ENCODE results near the gene NR2C2.

Gene NR2C2

DNA sequence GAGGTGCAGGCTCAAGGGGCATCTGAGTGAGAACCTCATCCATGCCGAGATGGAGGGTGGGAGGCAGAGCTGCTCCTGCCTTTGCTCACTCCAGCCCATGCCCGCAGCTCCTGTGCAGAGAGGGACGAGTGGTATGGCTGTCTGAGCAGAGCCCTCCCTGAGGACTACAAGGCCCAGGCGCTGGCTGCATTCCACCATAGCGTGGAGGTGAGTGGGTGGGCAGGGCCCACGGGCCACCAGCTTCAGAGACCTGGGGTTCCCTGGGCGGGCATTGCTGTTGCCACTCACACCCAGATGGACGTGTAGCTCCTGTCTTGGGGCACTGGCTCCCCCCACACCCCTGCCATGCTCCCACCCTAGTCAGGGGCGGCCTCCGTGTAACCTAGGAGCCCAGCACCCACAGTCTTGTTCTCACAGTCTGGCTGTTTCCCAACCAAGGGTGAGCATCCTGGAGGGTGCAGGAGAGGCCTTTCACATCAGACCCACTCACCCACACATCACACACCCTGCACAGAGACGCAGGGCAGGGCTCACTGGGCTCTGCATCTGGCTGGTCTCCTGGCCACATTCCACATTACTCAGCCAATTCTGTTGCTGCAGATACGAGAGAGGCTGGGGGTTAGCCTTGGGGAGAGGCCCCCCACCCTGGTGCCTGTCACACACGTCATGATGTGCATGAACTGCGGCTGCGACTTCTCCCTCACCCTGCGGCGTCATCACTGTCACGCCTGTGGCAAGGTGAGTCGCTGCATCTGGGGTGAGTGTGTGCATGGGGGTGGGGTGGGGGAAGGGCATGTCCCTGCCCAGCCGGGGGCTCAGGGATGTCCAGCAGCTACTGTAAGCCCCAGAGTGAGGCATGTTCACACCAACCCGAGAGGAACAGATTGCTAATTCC is 25.3 kb upstream of the NR2C2 start:
- DNase-seq (ENCODE audit: low spot score) (no peak), ATAC-seq (ENCODE audit: low read depth) (no peak)
- H3K4me3 ChIP-seq (ENCODE audit: severe bottlenecking), result no peak overlapping the region
- no peaks in the 10 kb centered on the region for H3K4me1 ChIP-seq (ENCODE audit: insufficient read depth, poor library complexity, severe bottlenecking)
- no peaks in the 10 kb centered on the region for H3K9me3 ChIP-seq (ENCODE audit: severe bottlenecking)
- H3K27me3 ChIP-seq (ENCODE audit: insufficient read depth, poor library complexity, severe bottlenecking), result peaks cover 4% of the 10 kb centered on the region
- no peak overlapping the region for H3K27ac ChIP-seq (ENCODE audit: poor library complexity, severe bottlenecking)
- TF ChIP-seq, protein P1, sequence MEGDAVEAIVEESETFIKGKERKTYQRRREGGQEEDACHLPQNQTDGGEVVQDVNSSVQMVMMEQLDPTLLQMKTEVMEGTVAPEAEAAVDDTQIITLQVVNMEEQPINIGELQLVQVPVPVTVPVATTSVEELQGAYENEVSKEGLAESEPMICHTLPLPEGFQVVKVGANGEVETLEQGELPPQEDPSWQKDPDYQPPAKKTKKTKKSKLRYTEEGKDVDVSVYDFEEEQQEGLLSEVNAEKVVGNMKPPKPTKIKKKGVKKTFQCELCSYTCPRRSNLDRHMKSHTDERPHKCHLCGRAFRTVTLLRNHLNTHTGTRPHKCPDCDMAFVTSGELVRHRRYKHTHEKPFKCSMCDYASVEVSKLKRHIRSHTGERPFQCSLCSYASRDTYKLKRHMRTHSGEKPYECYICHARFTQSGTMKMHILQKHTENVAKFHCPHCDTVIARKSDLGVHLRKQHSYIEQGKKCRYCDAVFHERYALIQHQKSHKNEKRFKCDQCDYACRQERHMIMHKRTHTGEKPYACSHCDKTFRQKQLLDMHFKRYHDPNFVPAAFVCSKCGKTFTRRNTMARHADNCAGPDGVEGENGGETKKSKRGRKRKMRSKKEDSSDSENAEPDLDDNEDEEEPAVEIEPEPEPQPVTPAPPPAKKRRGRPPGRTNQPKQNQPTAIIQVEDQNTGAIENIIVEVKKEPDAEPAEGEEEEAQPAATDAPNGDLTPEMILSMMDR (IDR thresholded peaks at IDR 0.05; ENCODE audit: poor library complexity, severe bottlenecking), result no peak
- H3K36me3 ChIP-seq (ENCODE audit: low read depth), result no peaks in the 10 kb centered on the region

DNA sequence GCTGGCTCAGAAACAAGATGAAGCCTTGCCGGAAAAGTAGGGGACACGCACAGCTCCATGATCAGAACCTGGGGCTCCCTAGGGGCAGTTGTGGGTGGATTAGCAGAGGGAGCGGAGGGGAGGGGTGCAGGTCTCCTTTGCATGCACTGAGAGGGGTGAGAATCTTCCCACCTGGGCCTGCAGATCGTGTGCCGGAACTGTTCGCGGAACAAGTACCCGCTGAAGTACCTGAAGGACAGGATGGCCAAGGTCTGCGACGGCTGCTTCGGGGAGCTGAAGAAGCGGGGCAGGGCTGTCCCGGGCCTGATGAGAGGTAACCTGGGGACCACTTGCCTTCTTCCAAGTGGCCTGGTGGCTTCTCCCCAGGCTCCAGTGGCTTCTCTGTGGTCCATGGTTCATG is 24.5 kb upstream of the NR2C2 start:
- H3K36me3 ChIP-seq (ENCODE audit: low read depth), result no peaks in the 10 kb centered on the region
- H3K27me3 ChIP-seq (ENCODE audit: insufficient read depth, poor library complexity, severe bottlenecking), result peaks cover 1% of the 10 kb centered on the region
- no peaks in the 10 kb centered on the region for H3K4me1 ChIP-seq (ENCODE audit: insufficient read depth, poor library complexity, severe bottlenecking)
- no peak overlapping the region for H3K27ac ChIP-seq (ENCODE audit: poor library complexity, severe bottlenecking)
- H3K4me3 ChIP-seq (ENCODE audit: severe bottlenecking), result no peak overlapping the region
- no peak for DNase-seq (ENCODE audit: low spot score)
- TF ChIP-seq, protein P1 (IDR thresholded peaks at IDR 0.05; ENCODE audit: poor library complexity, severe bottlenecking), result no peak
- H3K9me3 ChIP-seq (ENCODE audit: severe bottlenecking), result no peaks in the 10 kb centered on the region
- ATAC-seq (ENCODE audit: low read depth), result no peak

DNA sequence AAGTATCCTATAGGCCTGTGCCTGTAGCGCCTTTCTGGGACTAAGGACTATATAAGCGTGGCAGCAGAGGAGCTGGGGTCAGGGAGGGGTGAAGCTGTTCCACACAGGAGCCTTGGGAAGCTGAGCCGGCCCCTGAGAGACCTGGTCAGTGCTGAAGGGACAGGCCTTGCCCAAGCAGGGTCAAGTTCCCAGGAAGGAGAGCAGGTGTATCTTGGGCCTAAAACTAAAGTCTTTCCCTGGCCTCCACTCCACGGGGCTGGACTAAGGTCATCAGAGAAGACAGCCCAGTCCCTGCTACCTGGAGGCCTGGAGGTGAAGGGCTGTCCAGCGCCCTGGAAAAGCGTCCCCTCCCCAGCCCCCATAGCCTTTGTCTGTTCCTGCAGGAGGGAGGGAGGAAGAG is 23.9 kb upstream of the NR2C2 start:
- Histone ChIP-seq H3K9me3 (ENCODE audit: severe bottlenecking) (no peaks in the 10 kb centered on the region), H3K4me3 (ENCODE audit: severe bottlenecking) (no peak overlapping the region), H3K36me3 (ENCODE audit: low read depth) (no peaks in the 10 kb centered on the region), H3K27ac (ENCODE audit: poor library complexity, severe bottlenecking) (no peak overlapping the region), H3K4me1 (ENCODE audit: insufficient read depth, poor library complexity, severe bottlenecking) (no peaks in the 10 kb centered on the region), H3K27me3 (ENCODE audit: insufficient read depth, poor library complexity, severe bottlenecking) (no peaks in the 10 kb centered on the region)
- no peak for ATAC-seq (ENCODE audit: low read depth)
- TF ChIP-seq, protein P1 (IDR thresholded peaks at IDR 0.05; ENCODE audit: poor library complexity, severe bottlenecking), result no peak
- no peak for DNase-seq (ENCODE audit: low spot score)

DNA sequence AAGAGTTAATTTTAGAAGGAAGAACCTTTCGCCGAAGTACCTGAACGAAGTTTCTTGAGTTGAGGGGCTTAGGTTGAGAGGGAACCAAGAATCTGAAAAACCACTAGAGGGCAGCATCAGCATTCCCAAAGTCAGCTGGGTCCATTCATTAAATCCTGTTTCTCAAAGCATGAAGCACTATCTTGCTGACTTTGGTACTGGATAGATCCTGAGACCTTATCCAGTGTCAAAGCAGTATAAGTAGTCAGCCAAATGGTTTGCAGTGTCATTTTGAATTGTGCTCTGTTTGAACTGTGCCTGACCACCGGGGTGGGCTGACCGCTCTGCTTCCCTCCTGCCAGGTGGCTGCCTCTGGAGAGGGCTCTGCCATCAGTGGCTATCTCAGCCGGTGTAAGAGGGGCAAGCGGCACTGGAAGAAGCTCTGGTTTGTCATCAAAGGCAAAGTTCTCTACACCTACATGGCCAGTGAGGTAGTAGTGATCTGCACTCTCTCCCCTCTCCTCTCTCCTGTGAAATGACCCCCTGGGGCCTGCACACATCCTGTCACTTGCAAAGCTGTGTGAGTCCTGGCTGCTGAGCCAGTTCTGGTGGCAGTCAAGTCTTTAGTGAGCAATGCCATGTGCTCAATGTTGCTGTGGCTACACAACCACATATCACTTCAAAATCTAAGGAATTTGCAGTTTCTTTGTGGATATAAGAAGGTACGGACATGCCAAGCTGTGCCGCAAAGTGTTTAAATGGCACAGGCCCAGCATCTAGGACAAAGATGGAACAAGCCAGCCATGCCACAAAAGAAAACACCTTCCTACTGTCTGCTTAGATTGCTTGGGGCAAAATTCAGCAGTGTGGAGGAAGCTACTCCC is 21.4 kb upstream of the NR2C2 start:
- Histone ChIP-seq H3K4me3 (ENCODE audit: severe bottlenecking) (no peak overlapping the region), H3K27ac (ENCODE audit: poor library complexity, severe bottlenecking) (no peak overlapping the region), H3K27me3 (ENCODE audit: insufficient read depth, poor library complexity, severe bottlenecking) (no peaks in the 10 kb centered on the region), H3K36me3 (ENCODE audit: low read depth) (no peaks in the 10 kb centered on the region), H3K4me1 (ENCODE audit: insufficient read depth, poor library complexity, severe bottlenecking) (no peaks in the 10 kb centered on the region), H3K9me3 (ENCODE audit: severe bottlenecking) (no peaks in the 10 kb centered on the region)
- DNase-seq (ENCODE audit: low spot score) (no peak), ATAC-seq (ENCODE audit: low read depth) (peak; percentile 57; the same call in 2 of the 3 replicates)
- TF ChIP-seq, protein P1 (IDR thresholded peaks at IDR 0.05; ENCODE audit: poor library complexity, severe bottlenecking), result peak; percentile 84
